ENCODE results near the gene DOCK2. TPM values are rescaled to one million over a fixed set of nuclear protein-coding genes. Genes with fewer than 3 reads are reported as not detected.

DOCK2 gene
- total RNA-seq, 2 donors from 2014 or later, result 210 to 220 TPM

DNA sequence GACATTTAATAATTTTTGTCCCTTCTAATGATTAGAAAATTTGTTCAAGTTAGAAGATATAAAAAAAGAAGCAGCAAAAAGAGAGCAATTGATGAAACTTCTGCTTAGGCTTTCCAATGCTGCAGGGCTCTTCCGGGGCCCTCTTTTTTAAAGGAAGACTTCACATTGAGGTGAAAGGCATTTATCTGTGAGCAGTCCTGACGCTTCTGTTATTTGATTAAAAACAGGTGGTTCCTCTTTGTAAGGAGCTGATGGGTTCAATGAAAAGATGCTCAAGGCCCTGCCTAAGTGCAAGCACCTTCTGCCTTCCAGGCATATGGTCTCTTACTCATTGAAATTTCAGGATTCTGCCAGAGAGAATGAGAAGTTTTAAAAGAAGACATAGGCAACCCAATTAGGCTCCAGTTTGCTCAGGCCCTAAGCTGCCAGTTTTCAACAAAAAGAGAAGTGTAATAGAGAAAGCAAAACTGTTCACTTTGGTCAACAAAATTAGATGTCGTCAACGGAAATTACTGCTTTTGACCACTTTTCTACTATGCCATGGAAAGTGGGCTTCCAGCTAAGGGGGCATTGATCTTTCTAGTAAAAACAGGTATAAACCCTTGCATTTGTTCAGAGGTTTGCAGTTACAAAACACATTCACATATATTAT is 243.1 kb downstream of the DOCK2 start:
- Mint-ChIP-seq H3K36me3 (peaks cover 14 to 20% of the 10 kb centered on the region in 2 donors), H3K27ac (no peak overlapping the region), H3K9me3 (no peaks in the 10 kb centered on the region)
- no peak for DNase-seq (ENCODE audit: low spot score in 2 of 2)
- no peak for ATAC-seq

DNA sequence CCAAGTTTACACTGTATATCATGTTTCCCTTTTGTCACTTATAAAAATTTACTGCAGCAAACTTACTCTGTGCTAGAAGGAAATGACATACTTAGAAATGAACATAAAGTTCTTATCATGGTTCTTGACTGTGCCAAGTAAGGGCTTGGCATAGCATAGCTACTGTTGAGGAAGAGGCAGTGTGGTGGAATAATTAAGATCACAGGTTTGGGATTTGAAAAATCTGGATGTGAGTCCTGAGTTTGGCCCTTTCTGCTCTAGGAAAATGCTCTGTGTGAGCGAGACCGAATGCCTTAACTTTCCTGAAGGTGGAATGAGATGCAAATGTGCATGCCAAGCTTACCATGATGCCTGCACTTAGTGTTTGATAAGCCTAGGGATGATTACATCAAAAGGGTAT is 243.7 kb downstream of the DOCK2 start:
- Mint-ChIP-seq H3K9me3 (no peaks in the 10 kb centered on the region), H3K36me3 (peaks cover 10 to 20% of the 10 kb centered on the region in 2 donors), H3K27ac (no peak overlapping the region)
- ATAC-seq, result no peak
- no peak for DNase-seq (ENCODE audit: low spot score in 2 of 2)

- H3K27ac Mint-ChIP-seq, result no peak overlapping the region
- peaks cover 5 to 18% of the 10 kb centered on the region in 2 donors for H3K36me3 Mint-ChIP-seq
- DNase-seq (ENCODE audit: low spot score in 2 of 2), result no peak
- no peaks in the 10 kb centered on the region for H3K9me3 Mint-ChIP-seq
- no peak for ATAC-seq
Observed at GRCh38 chr5:169881702-169882303, 244.7 kb downstream of the DOCK2 start.

GRCh38 chr5:169886033-169886432 is 249.0 kb downstream of the DOCK2 start:
- DNase-seq (ENCODE audit: low spot score in 2 of 2) (no peak), ATAC-seq (no peak)
- no peak overlapping the region for H3K27ac Mint-ChIP-seq
- peaks cover 0 to 5% of the 10 kb centered on the region in 2 donors for H3K9me3 Mint-ChIP-seq
- peaks cover 0 to 8% of the 10 kb centered on the region in 2 donors for H3K36me3 Mint-ChIP-seq

- Mint-ChIP-seq H3K9me3 (peaks cover 0 to 5% of the 10 kb centered on the region in 2 donors), H3K27ac (no peak overlapping the region), H3K36me3 (peaks cover 0 to 8% of the 10 kb centered on the region in 2 donors)
- ATAC-seq (no peak), DNase-seq (ENCODE audit: low spot score in 2 of 2) (no peak)
Observed at GRCh38 chr5:169886677-169887076, 249.6 kb downstream of the DOCK2 start.

GRCh38 chr5:169889572-169889971 is 252.5 kb downstream of the DOCK2 start:
- no peaks in the 10 kb centered on the region for H3K36me3 Mint-ChIP-seq
- peaks cover 0 to 5% of the 10 kb centered on the region in 2 donors for H3K9me3 Mint-ChIP-seq
- no peak for DNase-seq (ENCODE audit: low spot score in 2 of 2)
- H3K27ac Mint-ChIP-seq, result no peak overlapping the region
- no peak for ATAC-seq

DNA sequence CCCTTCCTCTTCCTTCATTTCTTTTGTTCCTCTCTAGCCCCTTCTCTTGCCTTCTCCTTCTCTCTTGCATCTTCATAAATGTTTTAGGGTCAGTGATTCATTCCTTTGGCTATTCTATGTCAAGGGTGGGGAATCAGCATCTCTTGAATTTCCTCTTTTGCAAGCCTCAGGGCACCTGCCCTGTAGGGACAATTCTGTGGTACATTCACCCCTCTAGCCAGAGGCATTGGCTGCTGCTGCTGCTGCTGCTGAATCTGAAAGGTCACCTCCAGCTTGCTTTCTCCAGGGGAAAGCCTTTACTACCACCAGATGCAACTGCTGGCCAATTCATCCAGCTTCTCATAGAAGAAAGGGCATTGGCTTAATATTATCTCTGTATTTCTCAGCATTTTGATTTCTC is 255.9 kb downstream of the DOCK2 start:
- Mint-ChIP-seq H3K36me3 (peaks cover 0 to 9% of the 10 kb centered on the region in 2 donors), H3K27ac (peak overlapping the region in 1 of 2 donors; percentile 3), H3K9me3 (peaks cover 0 to 5% of the 10 kb centered on the region in 2 donors)
- ATAC-seq (no peak), DNase-seq (ENCODE audit: low spot score in 2 of 2) (no peak)

GRCh38 chr5:169893571-169893970 is 256.5 kb downstream of the DOCK2 start:
- Mint-ChIP-seq H3K9me3 (peaks cover 0 to 2% of the 10 kb centered on the region in 2 donors), H3K27ac (no peak overlapping the region), H3K36me3 (peaks cover 4 to 11% of the 10 kb centered on the region in 2 donors)
- ATAC-seq, result no peak
- DNase-seq (ENCODE audit: low spot score in 2 of 2), result no peak

GRCh38 chr5:169895926-169896325 is 258.9 kb downstream of the DOCK2 start:
- Mint-ChIP-seq H3K36me3 (peaks cover 6 to 26% of the 10 kb centered on the region in 2 donors), H3K9me3 (peaks cover 0 to 3% of the 10 kb centered on the region in 2 donors), H3K27ac (peak overlapping the region in 1 of 2 donors; percentile 9)
- ATAC-seq (no peak), DNase-seq (ENCODE audit: low spot score in 2 of 2) (no peak)

DNA sequence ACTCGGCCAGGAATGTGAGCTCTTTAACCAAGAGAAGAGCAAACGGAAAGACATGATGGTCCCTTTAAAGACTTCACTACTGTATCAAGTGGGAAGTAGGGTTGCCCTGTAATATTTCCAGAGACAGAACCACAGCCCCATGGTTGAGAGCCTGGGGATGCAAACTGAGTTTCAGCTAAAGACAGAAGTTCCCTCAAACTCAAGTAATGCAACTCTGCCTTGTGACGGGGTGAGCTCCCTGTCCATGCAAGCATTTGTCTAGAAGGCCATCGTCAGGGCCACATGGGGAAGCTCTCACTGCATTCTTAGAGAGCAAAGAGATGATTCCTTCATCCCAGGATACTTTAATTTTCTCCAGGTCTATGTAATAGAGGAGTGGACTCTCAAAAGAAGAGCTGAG is 260.4 kb downstream of the DOCK2 start:
- Mint-ChIP-seq H3K36me3 (peaks cover 6 to 26% of the 10 kb centered on the region in 2 donors), H3K27ac (peak overlapping the region in 1 of 2 donors; percentile 46)
- no peak for ATAC-seq

GRCh38 chr5:169901896-169902295 is 264.8 kb downstream of the DOCK2 start:
- Mint-ChIP-seq H3K9me3 (peaks cover 0 to 3% of the 10 kb centered on the region in 2 donors), H3K27ac (peak overlapping the region; percentile 4 to 38), H3K36me3 (peaks cover 6 to 17% of the 10 kb centered on the region in 2 donors)
- DNase-seq (ENCODE audit: low spot score in 2 of 2) (no peak), ATAC-seq (peak in 1 of 2 donors; percentile 51)

More for the DNA sequence above, 260.4 kb downstream of the DOCK2 start:
- DNase-seq (ENCODE audit: low spot score in 2 of 2), result no peak
- H3K9me3 Mint-ChIP-seq, result peaks cover 0 to 3% of the 10 kb centered on the region in 2 donors

GRCh38 chr5:169904059-169904458 is 267.0 kb downstream of the DOCK2 start:
- peak overlapping the region in 1 of 2 donors; percentile 42 for H3K27ac Mint-ChIP-seq
- no peak for ATAC-seq

GRCh38 chr5:169904508-169904907 is 267.4 kb downstream of the DOCK2 start:
- Mint-ChIP-seq H3K27ac (peak overlapping the region in 1 of 2 donors; percentile 42), H3K9me3 (no peaks in the 10 kb centered on the region), H3K36me3 (peaks cover 0 to 8% of the 10 kb centered on the region in 2 donors)
- ATAC-seq (no peak), DNase-seq (ENCODE audit: low spot score in 2 of 2) (no peak)

More at GRCh38 chr5:169904059-169904458, 267.0 kb downstream of the DOCK2 start:
- Mint-ChIP-seq H3K36me3 (peaks cover 0 to 10% of the 10 kb centered on the region in 2 donors), H3K9me3 (no peaks in the 10 kb centered on the region)
- DNase-seq (ENCODE audit: low spot score in 2 of 2), result no peak

GRCh38 chr5:169905017-169905416 is 267.9 kb downstream of the DOCK2 start:
- Mint-ChIP-seq H3K9me3 (no peaks in the 10 kb centered on the region), H3K27ac (peak overlapping the region; percentile 42 to 52), H3K36me3 (peaks cover 0 to 8% of the 10 kb centered on the region in 2 donors)
- no peak for DNase-seq (ENCODE audit: low spot score in 2 of 2)
- no peak for ATAC-seq

DNA sequence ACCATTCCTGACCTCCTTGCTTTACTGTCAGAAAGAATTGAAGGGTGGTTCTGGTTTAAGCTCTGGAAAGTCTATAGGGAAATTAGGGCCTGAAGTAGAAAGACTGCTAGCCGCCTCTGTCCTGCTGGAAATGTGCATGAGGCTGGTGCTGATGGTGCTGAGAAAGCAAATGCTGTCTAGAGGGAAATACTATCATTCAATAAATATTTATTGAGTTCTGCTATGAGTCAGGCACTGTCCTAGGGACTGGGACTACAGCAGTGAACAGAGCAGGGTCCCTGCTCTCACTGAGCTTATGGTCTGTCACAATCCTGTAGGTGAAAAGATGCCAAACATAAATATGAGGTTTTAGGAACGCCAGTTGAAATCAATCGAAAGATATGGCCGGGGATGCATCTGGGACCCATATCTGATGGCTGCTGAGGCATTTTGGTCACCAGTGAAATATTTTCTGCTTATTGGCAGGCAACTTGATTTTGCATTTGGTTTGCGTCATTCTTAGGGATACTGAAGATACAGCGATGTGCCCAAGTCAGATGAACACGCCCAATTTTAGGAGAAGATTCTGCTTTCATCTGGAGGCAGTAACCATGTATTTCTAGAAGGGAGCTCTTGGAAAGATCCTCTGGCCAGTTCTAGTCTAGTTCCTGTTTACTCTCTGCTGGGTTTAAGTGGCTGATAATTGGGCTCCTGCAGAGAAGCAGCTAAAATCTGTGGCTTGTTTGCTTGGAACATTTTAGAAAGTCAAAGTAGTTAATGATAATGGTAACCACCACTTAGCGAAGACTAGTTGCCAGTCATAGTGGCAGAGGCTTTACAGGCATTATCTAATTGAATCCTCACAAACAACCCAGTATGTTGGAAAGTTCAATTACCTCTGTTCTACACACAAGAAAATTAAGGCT is 269.9 kb downstream of the DOCK2 start:
- ATAC-seq (no peak), DNase-seq (ENCODE audit: low spot score in 2 of 2) (no peak)
- H3K9me3 Mint-ChIP-seq, result no peaks in the 10 kb centered on the region
- peak overlapping the region in 1 of 2 donors; percentile 9 for H3K27ac Mint-ChIP-seq
- H3K36me3 Mint-ChIP-seq, result no peaks in the 10 kb centered on the region

DNA sequence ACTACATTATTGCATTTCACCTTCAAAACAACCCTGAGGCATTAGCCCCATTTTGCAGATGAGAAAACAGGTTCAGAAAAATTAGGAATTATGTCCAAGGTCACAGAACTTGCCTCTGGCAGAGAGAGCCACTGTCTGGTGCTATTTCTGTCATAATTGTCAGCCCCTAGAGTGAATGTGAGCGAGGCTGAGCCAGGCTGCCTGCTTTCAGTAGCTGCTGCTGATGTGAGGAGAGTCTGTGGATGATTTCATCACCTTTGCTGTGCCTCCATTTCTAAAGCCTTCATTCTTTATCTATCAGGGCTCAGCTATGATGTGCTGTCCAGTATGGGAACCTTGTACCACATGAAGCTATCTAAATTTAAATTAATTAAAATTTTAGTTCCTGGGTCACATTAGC is 271.8 kb downstream of the DOCK2 start:
- Mint-ChIP-seq H3K27ac (no peak overlapping the region), H3K9me3 (no peaks in the 10 kb centered on the region), H3K36me3 (no peaks in the 10 kb centered on the region)
- no peak for ATAC-seq
- no peak for DNase-seq (ENCODE audit: low spot score in 2 of 2)

DNA sequence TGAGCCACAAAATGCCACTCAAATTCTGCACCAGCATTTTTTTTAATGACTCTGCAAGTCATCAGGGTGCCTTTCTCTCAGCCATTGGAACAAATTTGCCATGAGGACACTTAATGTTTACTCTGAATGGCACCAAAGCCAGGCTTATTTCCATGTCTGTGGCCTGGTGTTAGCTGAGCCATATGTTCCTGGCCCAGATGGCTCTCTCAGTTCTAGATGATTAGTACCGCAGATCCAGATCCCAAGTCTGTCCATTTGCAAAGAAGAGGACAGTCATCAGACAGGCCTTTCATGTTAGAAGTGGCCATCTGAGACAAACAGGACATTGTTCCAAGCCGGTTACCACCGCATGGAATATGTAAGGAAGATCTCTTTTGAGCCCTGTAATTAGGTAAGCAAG is 272.9 kb downstream of the DOCK2 start:
- no peaks in the 10 kb centered on the region for H3K36me3 Mint-ChIP-seq
- ATAC-seq, result no peak
- no peak for DNase-seq (ENCODE audit: low spot score in 2 of 2)
- no peaks in the 10 kb centered on the region for H3K9me3 Mint-ChIP-seq
- no peak overlapping the region for H3K27ac Mint-ChIP-seq

Measured in activated naive CD4-positive, alpha-beta T cell treated with anti-CD3 and anti-CD28 coated beads, Interleukin-2, amount 50 U/mL, for 72 hours (primary cell).